ENCODE measurements around the gene VRK2.

VRK2 gene

DNA sequence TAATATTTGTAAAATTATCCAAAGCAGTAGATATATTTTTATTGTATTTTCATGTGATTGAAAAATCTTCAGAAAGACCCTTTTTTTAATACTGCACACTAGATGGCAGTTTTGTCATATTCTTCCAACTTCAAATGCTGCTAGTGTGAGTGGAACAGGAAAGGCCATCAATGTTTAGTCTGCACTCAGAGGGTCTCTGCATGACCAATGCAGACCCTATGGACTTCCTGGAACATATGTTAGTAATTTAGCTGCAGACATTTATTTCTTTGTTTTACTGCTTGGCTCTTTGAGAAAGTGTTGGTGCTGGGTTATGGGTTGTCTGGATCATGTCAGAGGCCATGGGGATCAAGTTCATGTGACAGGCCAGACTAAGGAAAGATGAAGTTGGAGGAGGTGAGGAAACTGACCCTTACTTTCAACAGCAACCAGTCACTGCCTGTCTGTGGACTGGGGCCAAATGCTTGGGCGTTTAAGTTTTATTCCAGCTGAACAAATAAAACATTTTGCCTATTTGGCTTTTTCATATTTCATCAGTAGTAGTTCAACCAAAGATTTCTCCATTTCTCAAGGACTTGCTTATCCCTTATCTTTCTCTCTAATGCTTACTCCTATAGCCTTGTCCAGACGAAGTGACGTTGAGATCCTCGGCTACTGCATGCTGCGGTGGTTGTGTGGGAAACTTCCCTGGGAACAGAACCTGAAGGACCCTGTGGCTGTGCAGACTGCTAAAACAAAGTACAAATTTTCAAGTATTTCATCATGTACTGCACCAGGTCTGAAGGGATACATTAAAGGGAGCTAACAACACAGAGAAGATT lies 84.8 kb downstream of the VRK2 start:
- in situ Hi-C loops (cut with MboI; ENCODE audit: low pct_unique_long_range_greater_than_20kb, low sequenced_read_pairs, unreplicated experiment), result no loop called here
- DNase-seq (ENCODE audit: low spot score), result no peak
- TF ChIP-seq, protein P1, sequence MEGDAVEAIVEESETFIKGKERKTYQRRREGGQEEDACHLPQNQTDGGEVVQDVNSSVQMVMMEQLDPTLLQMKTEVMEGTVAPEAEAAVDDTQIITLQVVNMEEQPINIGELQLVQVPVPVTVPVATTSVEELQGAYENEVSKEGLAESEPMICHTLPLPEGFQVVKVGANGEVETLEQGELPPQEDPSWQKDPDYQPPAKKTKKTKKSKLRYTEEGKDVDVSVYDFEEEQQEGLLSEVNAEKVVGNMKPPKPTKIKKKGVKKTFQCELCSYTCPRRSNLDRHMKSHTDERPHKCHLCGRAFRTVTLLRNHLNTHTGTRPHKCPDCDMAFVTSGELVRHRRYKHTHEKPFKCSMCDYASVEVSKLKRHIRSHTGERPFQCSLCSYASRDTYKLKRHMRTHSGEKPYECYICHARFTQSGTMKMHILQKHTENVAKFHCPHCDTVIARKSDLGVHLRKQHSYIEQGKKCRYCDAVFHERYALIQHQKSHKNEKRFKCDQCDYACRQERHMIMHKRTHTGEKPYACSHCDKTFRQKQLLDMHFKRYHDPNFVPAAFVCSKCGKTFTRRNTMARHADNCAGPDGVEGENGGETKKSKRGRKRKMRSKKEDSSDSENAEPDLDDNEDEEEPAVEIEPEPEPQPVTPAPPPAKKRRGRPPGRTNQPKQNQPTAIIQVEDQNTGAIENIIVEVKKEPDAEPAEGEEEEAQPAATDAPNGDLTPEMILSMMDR (IDR thresholded peaks at IDR 0.05; ENCODE audit: extremely low read depth, insufficient read depth, missing control alignments), result peak; percentile 10

GRCh38 chr2:58133395-58133794 lies 86.8 kb downstream of the VRK2 start:
- TF ChIP-seq, protein P1 (IDR thresholded peaks at IDR 0.05; ENCODE audit: extremely low read depth, insufficient read depth, missing control alignments), result no peak
- DNase-seq (ENCODE audit: low spot score), result no peak
- in situ Hi-C loops (cut with MboI; ENCODE audit: low pct_unique_long_range_greater_than_20kb, low sequenced_read_pairs, unreplicated experiment), result no loop called here

DNA sequence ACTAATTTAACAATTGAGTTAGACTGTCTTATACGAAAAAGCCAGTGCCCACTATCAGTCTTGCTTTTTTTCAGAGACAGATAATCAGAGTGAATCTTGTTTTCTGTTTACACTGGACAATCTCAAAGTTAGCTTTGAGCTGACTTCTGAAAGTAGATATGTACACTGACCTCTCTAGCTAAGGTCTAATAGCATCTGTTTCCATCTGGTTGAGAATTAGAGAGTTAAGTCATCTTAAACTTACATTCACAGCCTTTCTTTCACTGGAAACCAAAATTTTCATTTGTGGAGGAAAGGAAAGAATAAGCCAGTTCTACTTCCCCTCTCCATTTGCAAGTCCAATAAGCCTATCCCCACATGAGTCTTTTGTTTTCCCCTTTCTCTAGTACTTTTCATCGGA lies 89.3 kb downstream of the VRK2 start:
- in situ Hi-C loops (cut with MboI; ENCODE audit: low pct_unique_long_range_greater_than_20kb, low sequenced_read_pairs, unreplicated experiment), result no loop called here
- DNase-seq (ENCODE audit: low spot score), result no peak
- TF ChIP-seq, protein P1 (IDR thresholded peaks at IDR 0.05; ENCODE audit: extremely low read depth, insufficient read depth, missing control alignments), result no peak

GRCh38 chr2:58137221-58137620 lies 90.6 kb downstream of the VRK2 start:
- no peak for DNase-seq (ENCODE audit: low spot score)
- in situ Hi-C loops (cut with MboI; ENCODE audit: low pct_unique_long_range_greater_than_20kb, low sequenced_read_pairs, unreplicated experiment), result no loop called here
- TF ChIP-seq, protein P1 (IDR thresholded peaks at IDR 0.05; ENCODE audit: extremely low read depth, insufficient read depth, missing control alignments), result no peak

GRCh38 chr2:58137856-58138255 lies 91.2 kb downstream of the VRK2 start:
- TF ChIP-seq, protein P1 (IDR thresholded peaks at IDR 0.05; ENCODE audit: extremely low read depth, insufficient read depth, missing control alignments), result no peak
- DNase-seq (ENCODE audit: low spot score), result no peak
- in situ Hi-C loops (cut with MboI; ENCODE audit: low pct_unique_long_range_greater_than_20kb, low sequenced_read_pairs, unreplicated experiment), result no loop called here

GRCh38 chr2:58138396-58139030 lies 91.9 kb downstream of the VRK2 start:
- in situ Hi-C loops (cut with MboI; ENCODE audit: low pct_unique_long_range_greater_than_20kb, low sequenced_read_pairs, unreplicated experiment), result no loop called here
- TF ChIP-seq, protein P1 (IDR thresholded peaks at IDR 0.05; ENCODE audit: extremely low read depth, insufficient read depth, missing control alignments), result no peak

More at GRCh38 chr2:58138396-58139030, 91.9 kb downstream of the VRK2 start:
- DNase-seq (ENCODE audit: low spot score), result no peak

Data from GM13977 (cell line).